ENCODE data around the gene TEX29. TPM values are rescaled to one million over a fixed set of nuclear protein-coding genes. Genes with fewer than 3 reads are reported as not detected.

The TEX29 gene
- total RNA-seq, 1 donor from 2014 or later = 0.70 TPM

DNA sequence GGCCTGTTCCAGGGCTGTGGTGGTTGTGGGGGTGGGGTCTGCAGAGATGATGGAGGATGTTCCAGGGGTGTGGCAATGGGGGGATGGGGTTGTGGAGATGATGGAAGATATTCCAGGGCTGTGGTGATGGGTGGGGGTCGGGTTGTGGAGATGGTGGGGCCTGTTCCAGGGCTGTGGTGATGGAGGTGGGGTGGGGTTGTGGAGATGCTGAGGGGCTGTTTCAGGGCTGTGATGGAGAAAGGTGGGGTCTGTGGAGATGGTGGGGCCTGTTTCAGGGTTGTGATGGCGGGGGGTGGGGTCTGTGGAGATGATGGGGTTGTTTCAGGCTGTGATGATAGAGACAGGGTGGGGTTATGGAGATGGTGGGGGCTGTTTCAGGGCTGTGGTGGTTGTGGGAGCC is 62.0 kb downstream of the TEX29 start:
- TF ChIP-seq, protein P1, sequence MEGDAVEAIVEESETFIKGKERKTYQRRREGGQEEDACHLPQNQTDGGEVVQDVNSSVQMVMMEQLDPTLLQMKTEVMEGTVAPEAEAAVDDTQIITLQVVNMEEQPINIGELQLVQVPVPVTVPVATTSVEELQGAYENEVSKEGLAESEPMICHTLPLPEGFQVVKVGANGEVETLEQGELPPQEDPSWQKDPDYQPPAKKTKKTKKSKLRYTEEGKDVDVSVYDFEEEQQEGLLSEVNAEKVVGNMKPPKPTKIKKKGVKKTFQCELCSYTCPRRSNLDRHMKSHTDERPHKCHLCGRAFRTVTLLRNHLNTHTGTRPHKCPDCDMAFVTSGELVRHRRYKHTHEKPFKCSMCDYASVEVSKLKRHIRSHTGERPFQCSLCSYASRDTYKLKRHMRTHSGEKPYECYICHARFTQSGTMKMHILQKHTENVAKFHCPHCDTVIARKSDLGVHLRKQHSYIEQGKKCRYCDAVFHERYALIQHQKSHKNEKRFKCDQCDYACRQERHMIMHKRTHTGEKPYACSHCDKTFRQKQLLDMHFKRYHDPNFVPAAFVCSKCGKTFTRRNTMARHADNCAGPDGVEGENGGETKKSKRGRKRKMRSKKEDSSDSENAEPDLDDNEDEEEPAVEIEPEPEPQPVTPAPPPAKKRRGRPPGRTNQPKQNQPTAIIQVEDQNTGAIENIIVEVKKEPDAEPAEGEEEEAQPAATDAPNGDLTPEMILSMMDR (IDR thresholded peaks at IDR 0.05) = no peak
- Mint-ChIP-seq H3K27ac (ENCODE audit: unreplicated experiment) (no peak overlapping the region), H3K36me3 (ENCODE audit: low read depth) (peaks cover 2% of the 10 kb centered on the region), H3K27me3 (ENCODE audit: low read depth) (peaks cover 16% of the 10 kb centered on the region), H3K4me1 (ENCODE audit: low read depth) (no peaks in the 10 kb centered on the region), H3K4me3 (ENCODE audit: unreplicated experiment) (no peak overlapping the region), H3K9me3 (ENCODE audit: low read depth) (peaks cover 9% of the 10 kb centered on the region)
- no peak for DNase-seq (ENCODE audit: low spot score)

DNA sequence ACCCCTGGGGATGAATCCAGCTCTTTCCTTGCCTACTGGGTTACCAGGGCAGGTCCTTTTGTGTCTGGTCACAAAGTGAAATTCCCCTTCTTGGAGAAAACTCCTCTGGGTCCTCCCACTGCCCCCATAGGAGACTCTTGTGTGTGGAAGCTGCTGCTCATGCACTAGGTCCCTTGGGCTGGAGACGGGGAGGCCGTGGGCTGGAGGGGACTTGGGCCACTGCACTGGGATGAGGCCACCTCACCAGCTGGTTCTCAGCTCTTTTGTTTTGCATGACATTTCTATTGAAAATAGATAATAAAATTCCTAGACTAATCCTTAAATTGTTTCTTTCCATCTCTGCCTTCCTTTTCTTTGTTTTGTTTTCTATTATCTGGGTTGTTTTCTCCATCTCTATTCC is 62.4 kb downstream of the TEX29 start:
- H3K4me1 Mint-ChIP-seq (ENCODE audit: low read depth) = no peaks in the 10 kb centered on the region
- H3K36me3 Mint-ChIP-seq (ENCODE audit: low read depth) = peaks cover 2% of the 10 kb centered on the region
- no peak for DNase-seq (ENCODE audit: low spot score)
- H3K27me3 Mint-ChIP-seq (ENCODE audit: low read depth) = peaks cover 16% of the 10 kb centered on the region
- H3K9me3 Mint-ChIP-seq (ENCODE audit: low read depth) = peaks cover 9% of the 10 kb centered on the region
- no peak overlapping the region for H3K4me3 Mint-ChIP-seq (ENCODE audit: unreplicated experiment)
- H3K27ac Mint-ChIP-seq (ENCODE audit: unreplicated experiment) = no peak overlapping the region
- TF ChIP-seq, protein P1 (IDR thresholded peaks at IDR 0.05) = no peak

DNA sequence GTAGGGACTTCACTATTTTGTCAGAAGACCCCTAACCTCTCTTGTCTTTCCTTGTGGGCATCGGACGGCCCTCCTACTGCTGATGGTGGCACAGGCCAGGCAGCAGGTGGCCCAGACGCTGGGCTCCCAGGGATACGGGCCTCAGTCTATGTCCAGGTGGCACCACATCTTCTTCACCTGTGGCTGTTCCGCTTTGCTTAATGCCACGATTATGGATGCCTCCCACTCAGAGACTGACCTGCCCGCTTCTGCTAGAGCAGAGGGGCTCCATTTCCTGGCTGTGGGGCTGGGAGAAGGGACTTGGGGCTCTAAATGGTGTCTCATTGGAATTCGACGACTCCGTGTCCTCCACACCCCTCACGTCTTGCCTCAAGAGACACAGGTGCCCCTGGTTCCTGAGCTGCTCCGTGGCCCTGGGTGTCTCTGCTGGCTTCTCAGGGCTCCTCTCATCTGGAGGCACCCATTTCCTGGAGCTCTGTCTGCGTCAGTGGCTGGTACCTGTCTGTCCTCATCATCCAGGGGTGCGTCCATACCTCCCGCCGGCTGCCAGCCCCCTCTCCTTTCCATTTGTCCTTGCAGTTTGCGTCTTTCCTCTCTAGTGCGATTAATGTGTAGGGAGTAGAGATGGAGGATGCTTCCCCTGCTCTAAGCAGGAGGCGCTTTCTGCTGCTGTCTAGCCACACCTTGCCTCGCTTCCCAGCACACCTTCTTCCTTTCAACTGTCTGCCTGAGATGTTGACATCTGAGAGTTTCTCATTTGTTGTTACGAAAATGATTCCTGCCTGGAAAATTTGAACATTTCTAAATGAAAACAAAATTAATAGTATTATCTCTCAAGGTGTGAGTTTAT is 63.4 kb downstream of the TEX29 start:
- Mint-ChIP-seq H3K27me3 (ENCODE audit: low read depth) (peaks cover 20% of the 10 kb centered on the region), H3K4me3 (ENCODE audit: unreplicated experiment) (no peak overlapping the region), H3K4me1 (ENCODE audit: low read depth) (no peaks in the 10 kb centered on the region), H3K9me3 (ENCODE audit: low read depth) (peaks cover 9% of the 10 kb centered on the region), H3K36me3 (ENCODE audit: low read depth) (peaks cover 2% of the 10 kb centered on the region), H3K27ac (ENCODE audit: unreplicated experiment) (no peak overlapping the region)
- TF ChIP-seq, protein P1 (IDR thresholded peaks at IDR 0.05) = no peak
- DNase-seq (ENCODE audit: low spot score) = no peak

DNA sequence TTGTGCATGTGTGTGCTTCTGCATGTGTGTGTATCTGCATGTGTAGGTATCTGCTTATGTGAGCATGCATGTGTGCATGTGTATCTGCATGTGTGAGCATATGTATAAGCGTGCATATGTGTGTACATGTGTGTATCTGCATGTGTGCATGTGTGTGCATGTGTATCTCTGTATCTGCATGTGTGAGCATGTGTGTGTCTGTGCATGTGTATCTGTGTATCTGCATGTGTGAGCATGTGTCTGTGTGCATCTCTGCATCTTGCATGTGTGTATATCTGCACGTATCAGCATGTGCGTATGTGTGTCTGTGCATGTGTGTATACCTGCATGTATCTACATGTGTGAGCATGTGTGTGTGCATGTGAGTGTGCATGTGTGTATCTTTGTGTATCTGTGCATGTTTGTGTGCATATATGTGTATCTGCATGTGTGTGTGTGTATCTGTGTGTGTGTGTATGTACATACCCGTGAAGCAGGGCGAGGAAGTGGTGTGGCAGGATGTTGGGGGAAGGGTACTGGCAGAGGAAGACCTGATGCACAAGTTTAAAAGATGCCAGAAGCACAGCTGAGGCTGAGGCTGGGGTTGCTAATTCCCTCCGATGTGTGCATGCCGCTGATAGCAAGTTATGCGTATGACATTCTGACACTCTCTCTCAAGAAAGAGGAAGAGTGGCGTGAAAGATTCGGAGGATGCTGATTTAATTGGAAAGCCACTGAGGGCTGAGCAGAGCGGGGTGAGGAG is 64.2 kb downstream of the TEX29 start:
- no peaks in the 10 kb centered on the region for H3K4me1 Mint-ChIP-seq (ENCODE audit: low read depth)
- no peak overlapping the region for H3K27ac Mint-ChIP-seq (ENCODE audit: unreplicated experiment)
- peaks cover 2% of the 10 kb centered on the region for H3K36me3 Mint-ChIP-seq (ENCODE audit: low read depth)
- H3K9me3 Mint-ChIP-seq (ENCODE audit: low read depth) = peaks cover 9% of the 10 kb centered on the region
- no peak for DNase-seq (ENCODE audit: low spot score)
- no peak overlapping the region for H3K4me3 Mint-ChIP-seq (ENCODE audit: unreplicated experiment)
- H3K27me3 Mint-ChIP-seq (ENCODE audit: low read depth) = peaks cover 18% of the 10 kb centered on the region
- TF ChIP-seq, protein P1 (IDR thresholded peaks at IDR 0.05) = no peak

DNA sequence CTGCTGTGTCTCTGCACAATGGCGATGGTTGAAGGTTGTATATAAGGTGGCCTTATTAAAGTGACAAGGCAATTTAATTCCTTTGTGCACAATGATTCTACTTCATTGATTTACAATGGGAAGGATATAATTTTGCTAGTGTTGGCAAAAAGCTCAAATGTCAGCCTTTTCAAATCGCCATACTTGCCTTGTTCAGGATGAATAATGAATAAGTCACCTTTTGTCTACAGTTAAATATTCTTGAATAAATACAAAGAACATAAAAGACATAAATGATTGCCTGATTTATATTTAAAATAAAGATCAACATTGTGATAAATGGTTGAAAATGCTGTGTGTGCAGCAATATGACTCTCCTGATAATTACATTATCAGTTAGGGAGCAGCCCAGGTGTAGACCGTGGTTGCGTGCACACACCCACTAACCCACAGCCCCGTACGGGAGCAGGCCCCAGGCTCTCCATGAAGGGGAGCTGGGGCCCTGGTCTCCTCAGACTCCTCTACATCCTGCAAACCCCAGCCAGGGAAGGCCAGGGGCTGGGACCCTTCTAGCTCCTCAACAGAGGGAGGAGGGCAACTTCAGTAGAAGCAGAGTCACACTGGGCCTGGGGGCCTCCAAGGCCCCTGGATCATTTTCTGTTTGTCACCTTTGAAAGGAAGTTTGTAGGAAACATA is 64.9 kb downstream of the TEX29 start:
- no peak for DNase-seq (ENCODE audit: low spot score)
- TF ChIP-seq, protein P1 (IDR thresholded peaks at IDR 0.05) = no peak
- Mint-ChIP-seq H3K27me3 (ENCODE audit: low read depth) (peaks cover 16% of the 10 kb centered on the region), H3K27ac (ENCODE audit: unreplicated experiment) (no peak overlapping the region), H3K9me3 (ENCODE audit: low read depth) (peaks cover 2% of the 10 kb centered on the region), H3K4me3 (ENCODE audit: unreplicated experiment) (no peak overlapping the region), H3K4me1 (ENCODE audit: low read depth) (no peaks in the 10 kb centered on the region), H3K36me3 (ENCODE audit: low read depth) (no peaks in the 10 kb centered on the region)
